Activated naive CD4-positive, alpha-beta T cell (primary cell): Measurements from ENCODE around the gene ANKRD16.
"Not testable (repeated sequence)": the region's sequence is repeated elsewhere in the genome, so short reads cannot be mapped to it uniquely, and the experiment has no call there.

ENCODE experiments used
- DNase-seq, 4 experiments: peaks; one replicate each; lab custom pipeline; 2025; lab: John Stamatoyannopoulos, UW

The ANKRD16 gene

DNA sequence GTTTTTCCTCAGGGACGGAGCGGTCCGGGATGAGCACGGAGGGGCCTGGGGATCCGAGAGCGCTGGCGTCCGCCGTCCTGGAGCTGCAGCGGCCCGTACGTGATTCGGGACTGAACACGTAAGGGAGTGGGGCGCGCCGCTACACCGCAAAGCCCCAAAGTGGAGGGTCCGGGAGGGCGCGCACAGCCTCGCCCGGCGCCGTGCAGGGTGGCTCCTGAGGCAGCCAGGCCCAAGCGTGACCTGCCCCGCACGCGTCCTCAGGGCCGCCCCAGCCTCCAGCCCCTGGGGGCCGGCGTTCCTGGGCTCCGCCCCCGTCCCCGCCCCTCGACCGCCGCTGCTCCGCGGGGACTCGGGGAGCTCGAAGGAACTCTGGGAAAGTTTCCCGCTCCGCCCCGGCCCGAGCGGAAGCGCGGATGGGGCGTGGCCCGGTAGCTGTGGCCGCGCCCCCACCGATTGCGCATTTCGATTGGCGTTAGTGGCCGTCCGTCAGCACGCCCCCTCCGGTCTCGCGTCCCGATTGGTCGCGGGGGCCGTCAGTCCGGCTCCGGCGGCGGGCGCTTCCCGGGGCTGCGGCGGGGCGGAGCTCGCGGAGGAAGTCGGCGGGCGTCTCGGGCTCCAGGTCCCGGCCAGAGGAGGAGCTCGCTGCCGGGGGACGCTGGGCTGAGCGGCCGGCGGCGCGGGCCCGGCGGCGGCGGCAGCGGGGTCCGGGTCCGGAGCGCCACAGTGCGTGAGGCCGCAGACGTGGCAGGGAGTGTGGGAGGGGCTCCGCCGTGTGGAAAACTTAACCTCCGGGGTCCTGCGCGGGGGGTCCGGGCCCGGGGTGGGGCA lies at the start of gene ANKRD16, which contains the start of gene FBH1:
Gene ANKRD16, minus strand, starts transcription at position 270 of the 828 bp plus-strand sequence. CDS start 539 bp downstream, outside the sequence.
Gene FBH1, plus strand, starts transcription at position 620 of the 828 bp plus-strand sequence. Its CDS starts 103 bp downstream, at position 723.
- DNase-seq = peak; percentile 95 to 98 (median 96)

DNA sequence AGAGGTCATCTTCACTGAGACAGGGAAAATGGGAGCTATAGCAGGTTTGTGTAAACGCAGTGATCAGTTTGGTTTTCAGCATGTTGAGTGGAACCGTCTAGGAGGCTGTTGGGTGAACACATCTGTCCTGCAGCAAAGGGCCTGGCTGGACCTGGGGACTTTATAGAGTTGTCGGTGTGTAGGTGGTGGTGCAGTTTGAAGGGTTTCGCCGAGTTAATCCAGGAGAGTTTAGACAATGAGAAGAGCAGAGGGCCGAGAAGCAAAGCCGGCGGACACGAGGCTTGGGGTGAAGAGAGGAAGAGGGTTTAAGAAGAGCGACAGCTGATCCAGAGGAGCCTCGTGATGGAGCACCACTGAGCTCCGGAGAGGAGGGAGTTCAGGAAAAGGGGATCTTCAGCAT lies 48.6 kb upstream of the ANKRD16 start:
- no peak for DNase-seq

DNA sequence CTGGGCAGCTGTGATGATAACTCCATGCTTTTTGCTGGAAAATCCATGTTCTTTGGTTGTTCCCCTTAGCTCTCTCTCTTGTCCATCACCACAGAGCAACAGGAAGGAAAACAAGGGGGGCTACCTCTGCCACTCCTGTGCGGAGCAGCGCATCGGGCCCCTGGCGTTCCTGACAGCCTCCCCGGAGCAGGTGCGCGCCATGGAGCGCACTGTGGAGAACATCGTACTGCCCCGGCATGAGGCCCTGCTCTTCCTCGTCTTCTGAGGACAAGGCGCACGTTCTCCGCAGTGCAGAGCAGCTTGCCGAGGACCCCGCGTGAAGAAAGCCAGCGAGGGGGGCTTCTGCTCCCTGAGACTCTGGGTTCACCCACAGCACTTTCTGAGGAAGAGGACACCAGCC lies 47.3 kb upstream of the ANKRD16 start:
- no peak for DNase-seq

DNA sequence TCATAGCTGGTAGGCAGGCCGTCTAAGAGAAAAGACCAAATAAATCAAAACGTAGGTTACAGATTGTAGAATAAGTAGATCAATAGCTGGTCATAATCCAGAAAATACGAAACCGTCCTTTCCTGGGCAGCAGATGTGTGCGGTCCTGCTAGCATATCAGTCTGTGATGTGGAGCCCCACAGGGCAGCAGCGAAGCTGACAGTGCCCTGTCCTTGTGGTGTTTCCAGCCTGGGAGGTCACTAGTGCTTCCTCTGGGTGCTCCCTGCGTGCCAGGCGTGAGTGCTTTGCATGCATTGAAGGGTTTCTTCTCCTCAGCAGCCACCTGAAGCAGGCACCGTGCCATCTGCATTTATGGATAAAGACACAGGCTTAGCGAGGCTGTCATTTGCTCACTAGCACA lies 45.9 kb upstream of the ANKRD16 start:
- DNase-seq = no peak

DNA sequence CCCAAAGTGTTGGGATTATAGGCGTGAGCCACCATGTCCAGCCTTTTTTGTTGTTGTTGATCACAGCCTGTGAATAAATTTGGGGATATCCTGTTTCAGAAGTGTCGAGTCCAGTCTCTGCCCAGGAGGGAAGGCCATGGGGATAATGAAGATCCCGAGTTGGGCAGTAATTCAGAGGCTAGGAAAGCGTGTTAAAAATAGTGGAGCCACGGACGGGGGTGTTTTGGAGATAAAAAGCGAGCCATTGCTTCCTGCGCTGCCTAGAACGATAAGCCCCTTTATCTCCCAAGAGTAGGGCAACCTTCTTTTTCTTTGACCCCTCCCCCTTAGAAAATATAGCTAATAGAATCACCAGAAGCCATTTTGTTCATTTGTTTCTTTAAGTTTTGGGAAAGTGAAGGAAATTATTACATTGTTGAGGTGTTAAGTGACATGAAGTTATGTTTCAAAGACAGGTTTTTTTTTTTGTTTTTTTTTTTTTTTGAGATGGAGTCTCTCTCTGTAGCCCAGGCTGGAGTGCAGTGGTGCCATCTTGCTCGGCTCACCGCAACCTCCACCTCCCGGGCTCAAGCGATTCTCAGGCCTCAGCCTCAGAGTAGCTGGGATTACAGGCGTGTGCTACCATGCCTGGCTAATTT lies 44.3 kb upstream of the ANKRD16 start:
- DNase-seq = no peak

DNA sequence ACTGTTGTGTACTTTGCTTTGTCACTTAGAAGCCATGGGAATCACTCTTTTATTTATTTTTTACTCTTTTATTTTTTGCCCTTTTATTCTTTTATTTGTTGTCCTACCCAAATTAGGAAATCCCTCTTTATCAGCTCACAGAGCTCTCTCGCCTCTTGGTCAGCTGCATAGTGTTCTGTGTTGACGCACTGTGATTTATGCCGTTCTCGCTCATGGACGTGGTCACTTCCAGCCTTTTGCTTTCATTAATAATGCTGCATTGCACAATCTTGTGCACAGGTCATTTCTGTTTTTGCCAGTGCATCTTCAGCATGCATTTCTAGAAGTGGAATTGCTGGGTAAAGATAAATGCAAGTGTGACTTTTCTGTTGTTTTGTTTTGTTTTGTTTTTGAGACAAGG lies 42.7 kb upstream of the ANKRD16 start:
- DNase-seq = no peak

DNA sequence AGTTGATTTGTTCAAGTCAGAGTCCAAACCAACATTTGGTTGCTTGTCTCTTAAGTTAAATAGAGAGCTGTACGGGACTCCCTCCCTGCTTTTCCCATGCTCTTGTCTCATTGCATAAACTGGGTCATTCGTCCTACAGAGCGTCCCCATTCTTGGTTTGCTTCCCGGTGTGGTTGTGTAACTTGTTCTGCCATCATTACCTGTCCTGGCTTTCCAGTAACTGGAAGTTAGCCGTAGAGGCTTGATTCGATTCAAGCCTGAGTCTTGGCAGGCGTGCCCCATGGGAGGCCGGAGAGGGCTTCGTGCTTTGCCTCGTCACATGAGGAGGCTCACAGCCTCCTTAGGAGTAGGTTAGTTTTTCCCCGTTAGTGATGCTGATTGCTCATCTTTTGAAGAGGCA lies 40.6 kb upstream of the ANKRD16 start:
- no peak for DNase-seq

DNA sequence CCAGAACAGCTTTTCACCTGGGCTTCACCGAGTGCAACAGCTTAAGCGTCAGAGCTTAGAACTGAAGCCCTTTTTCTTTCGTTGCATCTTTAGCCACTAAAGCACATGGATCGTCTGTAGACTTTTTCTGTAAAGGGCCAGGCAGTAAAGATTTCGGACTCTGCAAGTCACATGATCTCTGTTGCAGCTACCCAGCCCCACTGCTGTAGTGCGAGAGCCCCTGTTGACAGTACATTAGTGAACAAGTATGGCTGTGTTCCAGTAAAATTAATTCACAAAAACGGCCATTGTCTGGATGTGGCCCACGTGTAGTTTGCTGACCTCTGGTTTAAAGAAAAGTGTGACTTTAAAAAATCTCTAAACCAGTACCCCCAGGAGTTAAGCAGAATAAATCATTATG lies 39.7 kb upstream of the ANKRD16 start:
- no peak for DNase-seq

DNA sequence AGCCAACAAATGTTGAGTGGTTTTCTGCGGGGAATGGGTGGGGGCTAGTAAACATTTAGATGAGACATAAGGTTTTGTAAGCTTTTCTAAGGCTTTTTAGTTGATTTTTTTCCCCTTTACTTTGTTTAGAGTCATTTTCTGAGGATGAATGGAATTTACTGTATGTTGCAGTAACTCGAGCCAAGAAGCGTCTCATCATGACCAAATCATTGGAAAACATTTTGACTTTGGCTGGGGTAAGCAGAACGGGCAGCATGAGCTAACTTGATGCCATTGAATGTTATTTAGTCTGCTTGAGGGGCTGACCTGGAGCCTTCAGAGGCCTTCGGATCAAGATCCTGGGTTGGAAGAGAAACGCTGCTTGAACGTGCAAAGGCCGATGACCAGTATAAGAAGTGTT lies 37.6 kb upstream of the ANKRD16 start:
- no peak for DNase-seq

DNA sequence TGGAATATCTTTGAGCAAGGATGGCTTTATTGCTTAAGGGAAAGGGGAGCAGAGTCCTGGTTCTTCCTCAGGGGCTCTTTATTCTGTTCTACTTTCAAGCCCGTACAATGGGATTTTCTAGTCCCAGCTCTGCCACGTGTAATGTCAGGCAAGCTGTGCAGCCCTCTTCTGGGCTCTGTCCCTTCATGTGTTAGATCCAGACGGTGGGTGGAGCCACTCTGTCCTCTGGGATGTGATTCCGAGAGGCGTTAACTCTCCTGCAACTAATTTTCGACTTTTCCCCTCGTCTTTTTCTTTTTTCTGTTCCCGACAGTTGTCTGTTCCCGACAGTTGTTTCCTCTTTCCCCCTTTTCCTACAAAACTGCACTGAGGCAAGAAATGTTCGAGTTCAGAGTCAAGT lies 35.2 kb upstream of the ANKRD16 start:
- DNase-seq = no peak

DNA sequence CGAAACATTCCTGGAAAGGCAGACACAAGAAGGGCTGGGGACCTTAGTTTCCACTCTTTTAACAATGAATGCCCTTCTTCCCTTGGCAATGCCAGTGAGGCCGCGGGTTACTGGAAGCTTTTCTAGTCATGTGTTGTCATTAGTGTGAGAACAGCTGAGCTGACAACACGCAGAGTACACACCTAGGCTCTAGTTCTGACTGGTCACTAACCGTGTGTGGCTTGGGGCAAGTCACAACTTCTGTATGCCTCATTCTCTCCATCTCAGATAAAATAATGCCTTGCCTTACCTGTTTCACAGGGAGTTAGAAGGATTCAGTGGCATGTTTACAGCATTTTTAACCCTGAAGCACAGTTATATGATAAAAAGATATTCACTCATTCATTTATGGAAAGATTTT lies 32.1 kb upstream of the ANKRD16 start:
- no peak for DNase-seq

DNA sequence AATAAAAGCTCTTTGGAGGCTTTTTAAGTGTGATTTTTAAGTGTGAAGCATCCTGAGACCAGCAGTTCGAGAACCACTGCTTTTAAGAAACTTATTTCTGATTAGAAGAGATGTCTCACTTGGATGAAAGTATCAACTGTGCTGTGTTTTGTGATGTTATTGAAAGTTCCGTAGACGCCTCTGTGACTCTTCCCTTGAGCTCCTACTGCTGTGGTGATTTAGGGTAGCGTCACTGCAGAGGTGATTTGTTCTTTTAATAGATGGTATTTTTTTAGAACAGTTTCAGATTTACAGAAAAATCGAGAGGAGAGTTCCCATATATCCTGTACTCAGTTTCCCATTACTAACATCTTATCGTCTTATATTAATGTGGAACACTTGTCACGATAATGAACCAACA lies 29.9 kb upstream of the ANKRD16 start:
- no peak for DNase-seq

DNA sequence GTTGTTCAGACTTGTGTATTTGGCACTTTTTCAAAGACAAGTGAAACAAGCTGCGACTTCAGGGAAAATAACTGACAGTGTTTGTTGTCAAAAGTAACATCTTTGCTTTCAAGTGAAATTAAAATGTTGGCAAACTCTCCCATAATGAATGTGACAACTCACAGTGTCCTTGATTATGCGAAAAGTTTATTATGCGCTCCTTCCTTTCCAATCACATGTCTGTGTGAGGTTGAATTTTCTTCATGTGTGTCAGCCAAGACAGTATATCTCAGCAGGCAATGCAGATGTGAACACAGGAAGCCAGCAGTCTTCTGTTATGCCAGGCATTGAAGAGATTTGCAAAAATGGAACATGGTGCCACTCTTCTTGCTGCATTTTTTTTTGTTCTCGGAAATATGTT lies 29.1 kb upstream of the ANKRD16 start:
- no peak for DNase-seq

DNA sequence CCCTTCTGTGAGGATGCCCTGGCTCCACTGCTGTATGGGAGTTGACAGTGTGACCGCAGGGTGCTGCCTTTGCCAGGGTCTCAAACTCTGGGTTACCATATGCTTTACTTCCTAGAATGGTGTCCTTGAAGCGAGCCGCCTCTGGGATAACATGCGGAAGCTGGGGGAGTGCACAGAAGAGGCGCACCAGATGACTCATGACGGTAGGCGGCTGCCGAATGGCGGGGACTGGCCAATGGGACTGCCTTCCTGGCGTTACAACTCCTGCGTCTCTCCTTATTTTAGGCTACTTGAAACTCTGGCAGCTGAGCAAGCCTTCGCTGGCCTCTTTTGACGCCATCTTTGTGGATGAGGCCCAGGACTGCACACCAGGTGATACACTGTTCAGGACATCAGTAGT lies 27.6 kb upstream of the ANKRD16 start:
- DNase-seq = no peak

DNA sequence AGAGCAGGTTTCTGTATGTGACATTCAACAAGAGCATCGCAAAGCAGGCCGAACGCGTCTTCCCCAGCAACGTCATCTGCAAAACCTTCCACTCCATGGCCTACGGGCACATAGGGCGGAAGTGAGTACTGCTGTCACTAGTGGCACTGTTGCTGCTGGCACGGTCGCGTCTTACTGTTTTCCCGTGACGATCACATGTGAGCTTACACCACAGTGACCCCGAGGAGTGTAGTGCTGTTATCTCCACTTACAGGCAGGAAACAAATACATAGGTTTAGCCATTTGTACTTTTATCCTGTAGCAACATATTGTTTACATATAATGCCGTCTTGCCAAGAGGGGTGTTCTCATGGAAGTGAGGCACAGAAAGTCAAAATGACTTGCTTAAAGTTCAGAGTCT lies 25.8 kb upstream of the ANKRD16 start:
- DNase-seq = no peak

DNA sequence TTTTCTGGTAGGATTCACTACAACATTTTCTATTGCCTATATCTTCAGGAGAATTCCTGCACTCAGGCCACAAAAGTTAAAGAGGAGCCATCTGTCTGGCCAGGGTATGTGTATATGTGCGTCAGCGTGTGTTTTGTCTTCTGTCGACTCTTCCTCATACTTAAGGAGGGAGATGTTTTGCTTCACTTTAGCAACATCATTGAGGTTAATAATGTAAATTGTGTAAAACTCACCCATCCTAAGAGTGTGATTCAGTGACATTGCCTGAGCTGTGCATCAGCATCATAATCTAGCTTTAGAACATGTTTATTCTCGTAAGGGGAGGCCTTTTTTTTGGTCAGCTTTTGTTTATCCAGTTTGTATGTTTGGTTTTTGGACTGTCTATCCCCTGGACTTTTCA lies 24.0 kb upstream of the ANKRD16 start:
- DNase-seq = no peak

DNA sequence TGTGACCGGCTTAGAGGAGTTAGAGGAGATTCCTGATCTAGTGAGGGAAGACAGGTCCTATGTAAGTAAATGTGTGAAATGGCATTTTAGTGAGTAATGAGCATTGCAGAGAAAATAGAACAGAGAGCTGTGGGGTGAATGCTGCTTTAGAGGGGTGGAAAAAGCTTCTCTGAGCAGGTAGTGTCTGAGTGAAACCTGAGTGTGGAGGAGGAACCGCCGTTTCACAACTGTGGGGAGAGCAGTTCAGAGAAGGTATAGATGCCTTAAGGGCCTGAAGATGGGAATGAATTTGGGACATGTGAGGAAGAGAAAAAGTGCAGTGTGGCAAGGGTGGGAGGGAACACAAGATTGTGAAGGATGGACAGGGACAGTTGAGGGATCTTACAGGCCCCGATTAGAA lies 22.0 kb upstream of the ANKRD16 start:
- no peak for DNase-seq

DNA sequence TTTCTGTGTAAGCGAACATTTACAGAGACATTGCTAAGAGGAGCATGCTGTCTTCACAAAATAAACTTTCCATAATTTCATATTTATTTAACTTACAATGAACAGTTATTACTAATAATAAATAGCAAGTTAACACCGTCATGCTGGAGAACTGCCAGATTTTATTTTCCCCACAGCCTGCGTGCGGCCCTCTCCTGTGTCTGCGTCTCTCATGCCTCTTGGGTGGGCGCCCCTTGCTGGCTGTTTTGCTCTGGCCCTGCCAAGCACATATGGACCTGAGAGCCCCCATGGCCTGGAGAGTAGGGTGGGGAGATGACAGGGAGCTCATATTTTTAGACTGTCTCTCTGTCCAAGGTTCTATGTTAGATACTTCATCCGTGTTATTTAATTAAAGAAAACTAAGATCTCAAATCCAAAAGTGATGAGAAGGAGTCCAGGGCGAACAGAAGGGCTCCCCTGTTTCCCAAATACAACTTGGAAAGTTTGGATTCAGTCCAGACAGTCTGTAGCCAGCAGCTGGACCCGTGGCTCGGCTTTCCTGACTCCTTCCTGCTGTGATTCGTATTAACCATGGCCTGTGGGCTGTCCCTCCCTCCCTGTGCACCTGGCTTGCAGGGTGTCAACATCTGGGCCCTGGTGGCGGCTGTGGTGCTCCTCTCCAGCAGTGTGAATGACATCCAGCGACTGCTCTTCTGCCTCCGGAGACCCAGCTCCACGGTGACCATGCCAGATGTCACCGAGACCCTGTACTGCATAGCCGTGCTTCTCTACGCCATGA lies 20.8 kb upstream of the ANKRD16 start:
- no peak for DNase-seq

DNA sequence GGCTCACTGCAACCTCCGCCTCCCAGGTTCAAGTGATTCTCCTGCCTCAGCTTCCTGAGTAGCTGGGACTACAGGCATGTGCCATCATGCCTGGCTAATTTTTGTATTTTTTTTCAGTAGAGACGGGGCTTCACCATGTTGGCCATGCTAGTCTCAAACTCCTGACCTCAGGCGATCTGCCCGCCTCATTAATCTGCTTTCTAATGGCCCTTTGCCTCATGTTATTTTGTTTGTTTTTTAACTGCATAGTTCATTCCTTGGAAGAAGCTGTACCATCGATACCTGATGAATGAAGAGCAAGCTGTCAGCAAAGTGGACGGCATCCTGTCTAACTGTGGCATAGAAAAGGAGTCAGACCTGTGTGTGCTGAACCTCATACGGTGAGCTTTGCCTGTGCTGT lies 19.0 kb upstream of the ANKRD16 start:
- DNase-seq = not testable (repeated sequence)

DNA sequence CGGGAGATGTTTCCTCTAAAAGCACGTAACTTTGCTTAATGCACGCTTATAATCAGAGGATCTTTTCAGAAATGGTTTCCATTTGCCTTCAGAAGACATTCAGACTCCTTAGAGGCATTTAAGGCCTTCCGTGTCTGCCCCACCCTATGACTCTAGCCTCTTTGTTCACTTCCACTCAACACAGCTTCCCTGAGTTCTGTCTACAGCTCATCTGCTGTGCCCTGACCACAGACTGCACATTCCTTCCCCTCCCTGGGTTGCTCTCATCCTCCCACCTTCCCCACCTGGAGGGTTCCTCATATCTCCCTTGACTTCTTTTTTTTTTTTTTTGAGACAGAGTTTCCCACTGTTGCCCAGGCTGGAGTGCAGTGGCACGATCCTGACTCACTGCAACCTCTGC lies 17.0 kb upstream of the ANKRD16 start:
- no peak for DNase-seq

DNA sequence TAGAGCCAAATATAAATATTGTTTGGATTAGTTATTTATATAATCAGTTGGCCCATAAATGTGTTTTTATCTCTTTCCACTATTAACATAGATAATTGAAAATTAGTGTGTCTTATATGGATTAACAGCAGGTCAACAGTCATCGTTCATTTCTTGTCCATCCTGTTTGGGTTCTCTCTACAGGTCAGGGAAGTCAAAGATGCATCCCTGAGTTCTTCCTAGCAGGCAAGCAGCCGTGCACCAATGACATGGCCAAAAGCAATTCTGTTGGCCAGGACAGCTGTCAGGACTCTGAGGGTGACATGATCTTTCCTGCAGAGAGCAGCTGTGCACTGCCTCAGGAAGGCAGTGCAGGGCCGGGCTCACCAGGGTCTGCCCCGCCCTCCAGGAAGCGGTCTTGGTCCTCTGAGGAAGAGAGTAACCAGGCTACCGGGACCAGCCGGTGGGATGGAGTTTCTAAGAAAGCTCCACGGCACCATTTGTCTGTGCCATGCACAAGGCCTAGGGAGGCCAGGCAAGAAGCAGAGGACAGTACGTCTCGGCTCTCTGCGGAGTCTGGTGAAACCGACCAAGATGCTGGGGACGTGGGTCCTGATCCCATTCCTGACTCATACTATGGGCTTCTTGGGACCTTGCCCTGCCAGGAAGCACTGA lies 16.3 kb upstream of the ANKRD16 start:
- DNase-seq = no peak

DNA sequence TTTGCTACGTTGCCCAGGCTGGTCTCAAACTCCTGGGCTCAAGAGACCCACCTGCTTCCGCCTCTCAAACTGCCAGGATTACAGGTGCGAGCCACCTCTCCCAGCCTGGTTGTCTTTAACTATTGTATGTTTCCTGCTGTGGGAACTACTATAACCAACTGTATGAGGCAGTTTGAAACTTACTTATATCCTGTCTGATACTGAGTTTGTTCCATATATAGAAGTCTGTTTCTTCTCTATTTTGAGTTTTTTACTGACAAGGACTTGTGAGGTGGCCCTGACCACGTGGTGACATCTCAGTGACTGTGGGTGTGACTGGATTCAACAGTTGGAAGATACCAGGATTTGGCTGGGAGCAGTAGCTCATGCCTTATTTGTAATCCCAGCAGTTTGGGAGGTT lies 14.5 kb upstream of the ANKRD16 start:
- no peak for DNase-seq
